ENCODE results near the gene FOXP1.

- TF ChIP-seq CTCF (conservative IDR thresholded peaks at IDR 0.05; ENCODE audit: low read depth, low read length): no peak
- no peak for TF ChIP-seq EZH2 (IDR thresholded peaks at IDR 0.05; ENCODE audit: borderline replicate concordance, low read depth, low read length, poor library complexity, severe bottlenecking)
Measured at GRCh38 chr3:71148455-71149060, 435.0 kb downstream of the FOXP1 start.
